Measurements from ENCODE around the gene RASGRF2.
"Not testable (repeated sequence)": the region's sequence is repeated elsewhere in the genome, so short reads cannot be mapped to it uniquely, and the experiment has no call there.

RASGRF2 gene

DNA sequence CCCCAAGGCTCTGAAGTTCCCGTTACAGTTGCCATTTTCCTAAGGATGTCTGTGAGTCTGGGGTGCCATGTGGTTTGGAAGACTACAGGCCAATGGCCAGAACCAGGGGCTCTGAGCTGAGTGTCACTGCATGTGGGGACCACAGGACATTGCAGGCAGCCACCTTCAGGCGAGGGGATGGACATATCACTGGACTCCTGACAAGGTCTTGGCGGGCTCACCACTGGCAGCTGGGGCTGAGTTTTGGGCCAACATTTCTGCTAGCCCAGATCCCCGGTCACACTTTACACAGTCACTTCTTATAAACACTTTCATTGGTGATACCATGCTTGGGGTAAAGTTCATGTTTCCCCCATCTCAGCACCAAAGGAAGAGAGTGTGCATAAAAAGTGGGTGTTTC lies 109.8 kb downstream of the RASGRF2 start:
- DNase-seq (ENCODE audit: low read depth), result no peak

DNA sequence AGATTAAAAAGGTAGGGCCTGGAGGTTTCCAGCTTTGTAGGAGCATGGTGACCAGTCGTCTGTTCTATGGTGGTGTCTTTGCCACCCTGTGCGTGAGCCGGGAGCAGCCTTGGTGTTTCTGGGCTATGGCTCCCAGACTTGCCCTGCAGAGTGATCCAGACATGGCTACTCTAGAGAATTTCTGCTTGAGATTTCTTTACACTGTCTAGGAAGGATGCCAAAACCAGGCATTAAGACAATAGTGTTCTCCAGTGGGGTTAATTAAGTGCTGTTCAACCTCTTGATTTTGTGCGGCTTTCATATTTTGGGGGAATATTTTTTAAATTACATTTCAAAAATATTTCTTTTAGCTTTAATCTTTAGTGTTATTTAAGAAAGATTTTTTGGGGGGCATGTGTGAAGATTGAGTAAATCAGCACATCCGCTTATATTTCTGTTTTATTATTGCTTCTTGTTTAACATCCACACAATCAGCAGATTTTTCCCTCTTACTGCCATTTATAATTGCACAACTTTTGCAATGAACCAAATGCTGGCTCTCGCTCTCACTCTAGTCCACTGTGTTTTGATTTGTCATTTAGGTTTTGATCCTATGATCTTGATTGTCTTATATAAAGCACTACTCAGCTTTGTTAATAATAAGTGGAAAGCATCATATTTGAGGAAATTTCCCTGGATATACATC lies 110.5 kb downstream of the RASGRF2 start:
- no peak for DNase-seq (ENCODE audit: low read depth)

DNA sequence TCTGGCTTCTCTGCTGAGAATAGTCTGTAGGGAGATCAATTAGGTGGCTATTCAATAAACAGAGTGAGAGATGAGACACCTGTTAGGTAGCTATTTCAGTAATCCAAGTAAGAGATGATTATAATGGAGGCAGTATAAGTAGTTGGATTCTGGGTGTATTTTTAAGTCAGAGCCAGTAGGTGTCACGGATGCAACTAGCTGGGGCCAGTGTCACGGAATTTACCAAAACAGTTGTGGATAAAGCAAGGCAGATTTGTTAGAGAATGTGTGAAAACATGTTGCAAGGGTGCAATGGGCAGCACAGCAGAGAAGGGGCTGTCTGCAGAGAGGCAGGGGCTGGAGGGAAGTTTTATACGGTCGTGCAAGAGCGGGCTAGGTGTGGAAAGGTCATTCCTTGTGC lies 114.9 kb downstream of the RASGRF2 start:
- DNase-seq (ENCODE audit: low read depth), result no peak

DNA sequence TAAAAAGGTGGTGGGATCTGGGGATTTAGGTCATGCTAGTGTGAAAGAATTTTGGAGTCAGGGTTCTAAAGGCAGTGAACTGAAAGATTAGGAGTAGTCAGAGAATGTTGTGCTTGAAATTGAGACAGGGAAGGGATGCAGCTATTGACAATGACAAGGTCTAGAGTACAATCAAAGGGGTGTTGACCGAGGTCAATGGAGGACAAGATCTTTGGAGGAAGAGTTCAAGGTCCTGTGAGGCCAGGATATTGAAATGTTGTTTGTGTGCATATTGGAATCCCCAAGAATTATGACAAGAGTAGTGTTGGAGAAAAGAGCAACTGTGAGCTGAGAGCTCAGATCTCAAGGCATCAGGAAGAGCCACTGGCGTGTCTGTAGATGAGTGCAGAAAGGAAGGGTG lies 116.9 kb downstream of the RASGRF2 start:
- DNase-seq (ENCODE audit: low read depth), result no peak

DNA sequence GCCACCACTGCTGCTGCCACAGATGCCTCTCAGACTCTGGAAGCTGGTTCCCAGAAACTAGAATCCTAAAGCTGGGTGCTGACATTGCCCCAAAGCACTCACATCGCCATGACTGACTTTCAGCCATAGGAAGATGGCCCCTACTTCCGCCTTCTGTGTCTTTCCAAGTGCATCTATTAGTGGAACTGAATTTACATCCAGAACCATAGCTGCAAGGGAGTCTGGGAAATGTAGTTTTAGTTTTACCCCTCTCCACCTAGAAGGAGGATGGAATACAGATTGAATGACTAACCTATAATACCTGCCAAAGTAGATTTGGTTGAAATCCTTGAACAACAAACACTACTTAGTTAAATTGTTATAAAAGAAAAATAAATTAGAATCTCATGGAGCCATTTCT lies 118.8 kb downstream of the RASGRF2 start:
- DNase-seq (ENCODE audit: low read depth), result no peak

DNA sequence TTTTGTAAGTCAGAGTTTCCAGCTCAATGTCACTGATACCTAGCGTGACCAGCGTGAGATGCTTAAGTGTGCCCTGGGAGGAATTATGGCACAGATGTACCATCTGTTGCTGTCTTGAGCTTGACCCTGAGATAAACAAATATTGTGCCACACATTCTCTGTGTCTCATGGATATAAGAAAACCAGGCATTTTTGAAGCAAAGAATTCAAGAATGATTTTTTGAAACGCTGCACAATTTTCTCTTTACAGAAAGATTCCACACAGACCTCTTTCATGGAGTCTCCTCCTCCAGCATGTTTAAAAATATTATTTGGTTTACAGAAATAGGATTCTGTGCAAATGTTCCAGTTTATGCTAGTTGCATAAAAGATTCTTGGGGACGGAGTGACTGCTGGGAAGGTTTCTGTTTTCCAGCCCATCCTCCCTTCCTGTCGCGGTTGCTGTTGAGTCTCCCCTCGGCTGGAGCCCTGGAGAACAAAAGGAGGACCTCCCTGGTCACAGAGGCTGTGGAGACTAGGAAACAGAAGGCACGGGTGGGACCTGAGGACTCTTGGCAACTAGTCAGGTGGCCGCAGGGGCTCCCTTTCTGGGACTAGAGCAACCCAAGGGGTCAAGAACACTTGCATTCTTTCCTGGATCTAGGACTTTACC lies 120.8 kb downstream of the RASGRF2 start:
- DNase-seq (ENCODE audit: low read depth), result no peak

DNA sequence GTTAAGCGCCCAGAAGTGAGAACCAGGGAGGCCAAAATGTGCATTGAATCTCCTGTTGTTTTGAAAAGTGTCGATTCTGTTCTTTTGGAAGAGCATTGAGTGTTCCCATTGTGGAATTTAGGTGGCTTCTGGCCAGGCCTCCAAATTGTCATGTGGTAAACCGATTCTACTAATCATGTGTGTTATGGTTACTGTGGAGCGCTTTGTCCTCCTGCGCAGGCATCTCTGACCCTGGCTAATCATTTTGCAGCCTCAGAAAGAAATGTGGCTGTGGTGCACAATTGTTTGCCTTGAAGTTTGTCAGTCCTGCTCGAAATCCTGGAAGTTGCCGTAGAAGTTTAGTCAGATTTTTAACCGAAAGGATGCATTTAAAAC lies 121.3 kb downstream of the RASGRF2 start:
- DNase-seq (ENCODE audit: low read depth), result no peak

DNA sequence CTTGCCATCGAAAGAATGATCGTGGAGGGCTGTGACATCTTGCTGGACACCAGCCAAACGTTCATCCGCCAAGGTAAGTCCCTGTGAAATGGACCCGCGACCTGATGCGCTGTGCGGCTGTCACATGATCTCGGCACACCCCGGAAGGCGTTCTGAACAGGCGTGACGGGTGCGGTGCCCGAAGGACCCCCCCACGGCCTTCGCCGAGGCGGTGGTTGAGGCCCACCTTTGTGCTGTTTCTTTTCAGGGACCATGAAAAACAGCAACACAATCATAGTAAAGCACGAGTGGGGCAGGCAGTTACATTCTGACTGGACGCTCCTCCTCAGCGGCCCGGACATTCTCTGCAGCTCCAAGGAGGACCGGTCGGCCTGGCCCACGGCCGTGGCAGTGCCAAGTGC lies 126.7 kb downstream of the RASGRF2 start:
- DNase-seq (ENCODE audit: low read depth), result no peak

DNA sequence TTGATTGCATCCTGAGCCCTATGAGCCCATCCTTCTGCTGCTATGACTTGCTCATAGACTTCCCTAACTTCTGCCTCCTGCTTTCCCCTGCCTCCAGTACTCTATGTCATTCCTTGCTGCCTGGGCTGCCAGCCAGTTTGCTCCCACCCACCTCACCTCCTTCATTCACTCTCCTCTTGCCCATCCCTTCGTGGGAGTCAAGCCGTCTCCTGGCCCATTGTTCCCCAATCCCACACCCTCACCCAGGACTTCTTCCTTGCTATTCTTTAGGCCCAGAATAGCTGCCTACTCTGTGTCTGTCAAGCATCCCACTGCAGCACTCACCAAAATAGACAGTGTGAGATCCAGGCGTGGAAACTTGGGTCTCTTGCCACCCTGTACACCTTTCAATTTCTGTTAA lies 131.0 kb downstream of the RASGRF2 start:
- DNase-seq (ENCODE audit: low read depth), result no peak

DNA sequence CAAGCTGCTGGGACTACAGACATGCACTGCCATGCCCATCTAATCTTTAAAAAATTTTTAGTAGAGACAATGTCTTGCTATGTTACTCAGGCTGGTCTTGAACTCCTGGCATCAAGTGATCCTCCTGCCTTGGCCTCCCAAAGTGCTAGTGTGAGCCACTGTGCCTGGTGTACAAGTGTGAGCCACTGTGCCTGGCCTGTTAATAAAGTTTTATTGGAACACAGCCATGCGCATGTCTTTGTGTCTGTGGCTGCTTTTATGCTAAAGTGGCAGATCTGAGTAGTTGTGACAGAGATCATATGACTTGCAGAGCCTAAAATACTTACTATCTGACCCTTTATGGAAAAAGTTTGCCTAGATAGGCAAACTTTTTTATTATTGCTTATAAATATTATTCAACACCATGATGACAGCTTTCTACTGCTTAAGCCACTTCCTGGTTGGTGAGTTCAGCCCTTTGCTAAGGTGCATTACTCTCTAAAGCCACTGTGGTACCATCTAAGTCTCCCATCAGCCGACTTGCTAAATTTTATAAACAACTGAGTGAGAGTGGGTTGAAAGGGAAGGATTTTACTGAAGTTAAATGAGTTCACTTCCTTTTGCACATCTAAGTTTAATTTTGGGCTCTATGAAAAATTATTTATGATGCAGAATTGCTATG lies 133.5 kb downstream of the RASGRF2 start:
- DNase-seq (ENCODE audit: low read depth), result no peak

DNA sequence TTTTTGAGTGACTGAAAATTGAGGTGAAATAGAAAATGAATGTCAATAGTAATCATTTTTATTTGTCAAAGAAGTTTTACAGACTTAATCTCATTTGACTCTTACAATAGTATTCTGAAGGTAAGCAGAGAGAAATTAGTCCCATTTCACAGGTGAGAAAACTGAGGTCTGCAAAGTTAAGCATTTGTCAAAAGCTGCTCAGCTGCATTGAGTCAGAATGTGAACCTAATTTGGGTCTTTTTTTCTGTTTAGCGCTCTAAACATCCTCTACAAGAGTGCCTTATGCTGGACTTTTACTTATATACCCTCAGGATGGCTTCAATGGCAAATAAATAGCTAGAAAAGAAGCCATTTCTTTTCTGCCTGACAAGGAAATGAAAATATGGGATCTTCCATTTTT lies 135.7 kb downstream of the RASGRF2 start:
- DNase-seq (ENCODE audit: low read depth), result no peak

DNA sequence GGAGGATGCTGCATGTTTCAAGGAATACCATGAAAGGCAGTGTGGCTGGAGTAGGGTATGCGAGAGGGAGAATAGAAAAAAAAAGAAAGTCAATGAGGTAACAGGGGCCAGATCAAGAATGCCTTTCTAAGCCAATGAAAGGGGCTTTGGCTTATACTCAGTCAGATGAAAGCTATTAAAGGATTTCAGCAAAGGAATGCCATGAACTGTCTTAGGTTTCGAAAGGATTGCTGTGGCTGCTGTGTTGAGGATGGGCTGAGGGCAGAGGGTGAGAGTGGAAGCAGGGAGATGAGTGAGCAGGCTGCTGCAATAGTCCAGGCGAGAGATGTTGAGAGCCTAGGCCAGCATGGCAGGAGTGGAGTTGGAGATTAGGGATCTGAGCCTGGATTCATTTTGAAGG lies 137.6 kb downstream of the RASGRF2 start:
- DNase-seq (ENCODE audit: low read depth), result no peak

DNA sequence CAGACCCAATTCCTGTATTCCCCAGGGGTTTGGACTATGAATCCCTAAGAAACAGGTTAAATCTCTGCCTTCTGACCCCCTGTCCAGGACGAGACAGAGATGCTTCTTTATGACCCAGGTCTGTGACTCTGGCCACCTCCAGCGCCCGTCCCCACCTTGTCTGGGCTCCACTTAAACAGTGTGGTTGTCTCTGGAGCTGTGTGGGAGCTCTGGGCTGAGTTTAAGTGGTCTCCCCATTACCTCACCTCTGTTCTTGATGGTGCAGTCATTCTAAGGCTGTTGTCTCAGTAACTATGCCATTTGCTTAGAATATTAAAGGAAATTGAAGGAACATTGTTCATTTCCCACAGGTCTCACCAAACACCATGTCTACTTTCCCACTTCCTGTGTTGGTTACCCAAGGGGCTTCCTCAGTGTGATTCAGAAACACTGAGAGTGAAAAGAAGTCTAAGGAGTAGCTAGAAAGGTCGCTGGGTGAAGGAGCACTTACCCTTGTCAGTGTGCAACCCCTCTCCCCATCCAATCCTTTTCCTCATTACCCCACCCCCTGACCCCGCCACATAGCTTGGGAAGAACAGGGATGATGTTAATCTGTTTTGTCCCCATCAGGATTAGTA lies 145.2 kb downstream of the RASGRF2 start:
- DNase-seq (ENCODE audit: low read depth), result no peak

DNA sequence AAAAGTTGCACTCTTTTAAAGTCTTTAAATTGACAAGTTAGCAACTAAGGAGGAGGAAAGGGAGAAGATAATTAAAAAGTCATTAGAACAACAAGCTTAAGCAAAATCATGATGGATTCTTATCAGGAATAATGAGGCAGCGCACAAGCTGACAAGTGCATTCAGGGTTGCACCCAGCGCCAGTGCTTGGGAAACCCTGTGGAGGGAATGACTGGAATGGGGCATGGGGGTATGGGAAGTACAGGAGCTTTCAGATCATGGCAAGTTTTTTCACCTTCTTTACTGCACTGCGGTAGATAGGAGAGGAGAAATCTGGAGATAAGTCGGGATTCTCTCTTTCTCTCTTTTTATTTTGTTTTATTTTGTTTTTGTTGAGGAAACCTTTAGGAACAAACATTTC lies 155.1 kb downstream of the RASGRF2 start:
- DNase-seq (ENCODE audit: low read depth), result no peak

DNA sequence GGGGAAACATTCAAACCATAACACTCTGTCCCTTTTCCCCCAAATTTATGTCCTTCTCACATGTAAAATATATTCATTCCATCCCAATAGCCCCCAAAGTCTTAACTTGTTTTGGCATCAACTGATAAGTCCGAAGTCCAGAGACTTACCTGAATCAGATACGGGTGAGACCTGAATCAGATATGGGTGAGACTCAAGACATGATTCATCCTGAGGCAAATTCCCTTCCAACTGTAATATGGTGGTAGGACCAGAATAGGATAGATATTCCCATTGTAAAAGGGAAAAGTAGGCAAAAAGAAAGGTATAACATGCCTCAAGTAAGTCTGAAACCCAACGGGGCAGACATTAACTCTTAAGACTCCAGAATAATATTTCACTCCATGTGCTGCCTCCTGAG lies 157.4 kb downstream of the RASGRF2 start:
- DNase-seq (ENCODE audit: low read depth), result no peak

DNA sequence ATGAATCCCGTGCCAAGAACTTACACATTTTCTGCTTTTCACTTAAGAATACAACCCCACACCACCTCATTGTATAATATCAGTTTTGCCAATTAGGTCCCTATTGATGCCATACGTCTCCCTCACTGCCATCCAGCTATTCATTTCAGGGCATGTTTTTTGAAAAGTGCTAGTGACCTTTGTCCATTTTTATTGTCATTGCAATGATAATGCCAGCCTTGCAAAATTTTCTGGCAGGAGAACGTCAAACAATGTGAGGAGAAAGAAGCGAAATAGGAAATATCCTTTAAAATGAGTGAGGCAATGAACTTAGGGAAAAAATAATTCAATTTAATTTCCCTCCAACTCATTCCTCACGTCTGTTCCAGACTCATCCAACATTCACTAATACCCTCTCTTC lies 161.1 kb downstream of the RASGRF2 start:
- no peak for DNase-seq (ENCODE audit: low read depth)

DNA sequence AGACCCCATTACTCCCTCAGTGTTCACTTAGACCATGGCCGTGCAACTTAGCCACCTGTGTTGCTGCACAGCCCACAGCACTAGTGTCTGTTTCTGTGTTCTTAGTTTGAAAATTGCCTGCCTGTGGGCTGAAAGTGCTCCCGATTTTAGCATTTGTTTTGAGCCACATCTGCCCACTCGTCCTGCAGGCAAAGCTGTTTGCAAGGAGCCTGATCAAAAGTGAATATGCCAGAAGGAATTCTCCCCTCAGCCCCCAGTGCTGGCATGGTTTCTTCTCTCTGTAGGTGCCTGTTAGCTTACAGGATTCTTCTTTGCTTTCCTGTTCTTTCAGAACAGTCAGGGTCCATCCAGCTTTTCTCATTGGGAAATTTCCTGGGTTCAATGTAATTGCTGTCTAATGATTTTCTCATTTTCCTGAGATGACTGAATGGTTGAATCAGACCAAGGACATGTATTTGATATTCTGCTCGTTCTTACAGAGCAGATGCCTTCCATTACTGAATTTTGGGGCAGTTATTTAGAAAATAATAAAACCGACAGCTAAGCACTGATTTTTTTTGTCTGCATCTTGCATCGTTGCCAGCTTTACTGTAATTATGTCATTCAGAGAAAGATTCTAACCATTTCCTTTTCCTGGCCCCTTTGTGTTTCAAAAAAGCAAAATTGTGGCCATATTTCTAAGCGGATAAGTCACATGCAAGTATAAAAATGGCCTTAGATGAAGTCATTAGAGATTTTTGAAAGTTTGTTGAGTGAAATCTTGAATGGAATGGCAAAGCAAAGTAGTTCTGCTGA lies 161.9 kb downstream of the RASGRF2 start:
- no peak for DNase-seq (ENCODE audit: low read depth)

DNA sequence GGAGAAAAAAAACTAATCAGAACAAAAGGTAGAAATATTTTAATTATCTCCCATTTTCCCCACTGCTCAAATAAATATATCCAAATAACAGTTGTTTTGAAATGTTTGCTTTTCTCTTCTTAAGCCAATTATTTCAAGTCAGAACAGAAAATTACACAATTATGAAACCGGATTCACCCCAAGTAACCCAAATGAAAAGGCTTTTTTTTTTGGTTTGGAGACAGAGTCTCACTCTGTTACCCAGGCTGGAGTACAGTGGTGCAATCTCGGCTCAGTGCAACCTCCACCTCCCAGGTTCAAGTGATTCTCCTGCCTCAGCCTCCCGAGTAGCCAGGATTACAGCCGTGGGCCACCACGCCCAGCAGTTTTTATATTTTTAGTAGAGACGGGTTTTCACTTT lies 164.5 kb downstream of the RASGRF2 start:
- not testable (repeated sequence) for DNase-seq (ENCODE audit: low read depth)

DNA sequence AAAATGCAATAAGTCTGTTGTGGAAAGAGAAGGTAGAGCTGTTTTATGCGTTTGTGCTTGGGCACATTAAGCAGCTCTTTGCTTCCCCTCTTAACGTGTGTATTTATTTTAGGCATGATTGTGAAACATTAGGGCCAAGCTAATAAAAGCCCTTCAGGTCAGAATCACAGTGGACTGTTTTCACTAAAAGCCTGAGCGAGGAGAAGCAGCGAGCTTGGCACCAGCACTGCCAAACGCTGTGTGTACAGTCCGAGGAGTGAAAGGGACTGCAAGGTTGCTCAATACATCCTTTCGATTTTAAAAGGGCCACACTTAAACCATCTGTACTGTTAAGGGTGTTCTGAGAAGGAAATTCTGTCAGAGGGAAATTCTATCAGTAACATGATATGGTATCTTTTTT lies 165.8 kb downstream of the RASGRF2 start:
- no peak for DNase-seq (ENCODE audit: low read depth)

DNA sequence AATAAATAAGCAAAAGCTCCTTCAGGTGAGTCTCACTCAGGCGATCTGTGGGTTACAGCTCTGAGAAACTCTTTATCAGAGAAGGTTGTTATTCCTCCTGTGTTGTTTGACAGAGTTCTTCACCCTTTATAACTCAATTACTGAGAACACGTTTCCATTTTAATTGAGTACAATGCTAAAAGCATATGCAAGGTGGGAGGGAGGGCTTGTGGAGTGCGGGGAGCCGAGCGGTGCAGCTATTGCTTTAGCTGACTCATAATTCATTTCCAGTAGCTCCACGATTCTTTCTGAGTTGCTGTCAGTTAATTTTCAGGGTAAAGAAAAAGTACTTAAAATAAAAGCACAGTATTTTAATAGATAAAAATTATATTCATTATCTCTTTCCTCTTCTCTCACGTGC lies 168.3 kb downstream of the RASGRF2 start:
- no peak for DNase-seq (ENCODE audit: low read depth)

DNA sequence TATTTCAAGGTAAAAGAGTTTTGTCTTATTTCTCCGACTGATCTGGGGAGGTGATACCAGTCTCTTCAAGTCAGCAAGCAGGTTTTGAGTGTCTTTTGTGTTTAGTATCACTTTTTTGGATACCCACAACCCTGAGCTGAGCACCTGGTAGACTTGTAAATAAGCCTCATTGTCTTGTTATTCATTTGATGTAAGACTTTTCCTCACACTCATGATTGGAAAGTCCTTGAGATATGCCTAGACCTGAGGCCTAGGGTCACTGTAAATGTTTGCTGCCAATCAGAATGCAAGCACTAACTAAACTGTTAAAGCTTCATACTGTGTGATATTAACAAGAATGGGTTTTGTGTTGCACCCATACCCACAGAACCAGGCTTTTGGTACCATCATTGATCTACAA lies 172.2 kb downstream of the RASGRF2 start:
- DNase-seq (ENCODE audit: low read depth), result no peak

DNA sequence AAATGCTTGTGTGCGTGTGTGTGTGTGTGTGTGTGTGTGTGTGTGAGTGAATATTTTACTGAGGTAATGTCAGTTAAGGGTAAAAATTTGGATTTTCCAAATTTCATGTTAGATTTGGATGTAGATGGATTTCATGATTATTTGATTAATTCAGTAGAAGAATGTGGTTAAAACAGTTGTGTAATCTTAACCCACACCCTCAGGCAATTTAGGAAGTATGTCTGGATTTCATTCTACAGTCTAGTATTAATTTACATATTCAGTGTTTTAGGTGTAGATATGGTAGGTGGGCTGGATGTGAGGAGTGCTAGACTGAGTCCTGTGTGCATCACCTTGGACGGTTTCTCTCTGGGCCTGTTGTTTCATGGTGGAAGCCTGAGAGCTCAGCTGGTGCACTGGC lies 173.9 kb downstream of the RASGRF2 start:
- DNase-seq (ENCODE audit: low read depth), result no peak
